ENCODE data around the gene PLCXD1.

- TF ChIP-seq, protein P1, sequence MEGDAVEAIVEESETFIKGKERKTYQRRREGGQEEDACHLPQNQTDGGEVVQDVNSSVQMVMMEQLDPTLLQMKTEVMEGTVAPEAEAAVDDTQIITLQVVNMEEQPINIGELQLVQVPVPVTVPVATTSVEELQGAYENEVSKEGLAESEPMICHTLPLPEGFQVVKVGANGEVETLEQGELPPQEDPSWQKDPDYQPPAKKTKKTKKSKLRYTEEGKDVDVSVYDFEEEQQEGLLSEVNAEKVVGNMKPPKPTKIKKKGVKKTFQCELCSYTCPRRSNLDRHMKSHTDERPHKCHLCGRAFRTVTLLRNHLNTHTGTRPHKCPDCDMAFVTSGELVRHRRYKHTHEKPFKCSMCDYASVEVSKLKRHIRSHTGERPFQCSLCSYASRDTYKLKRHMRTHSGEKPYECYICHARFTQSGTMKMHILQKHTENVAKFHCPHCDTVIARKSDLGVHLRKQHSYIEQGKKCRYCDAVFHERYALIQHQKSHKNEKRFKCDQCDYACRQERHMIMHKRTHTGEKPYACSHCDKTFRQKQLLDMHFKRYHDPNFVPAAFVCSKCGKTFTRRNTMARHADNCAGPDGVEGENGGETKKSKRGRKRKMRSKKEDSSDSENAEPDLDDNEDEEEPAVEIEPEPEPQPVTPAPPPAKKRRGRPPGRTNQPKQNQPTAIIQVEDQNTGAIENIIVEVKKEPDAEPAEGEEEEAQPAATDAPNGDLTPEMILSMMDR (IDR thresholded peaks at IDR 0.05) = no peak
- no peak for TF ChIP-seq EZH2phosphoT487 (IDR thresholded peaks at IDR 0.05)
Measured at GRCh38 chrX:254630-255215, 26.5 kb upstream of the PLCXD1 start.

Data from neural progenitor cell (in vitro differentiated cells).